Cortex of kidney (tissue), 1 donor: Measurements from ENCODE around the gene WDFY4.

ENCODE experiments used
- DNase-seq: peaks from one replicate; lab custom pipeline; 2025; lab: John Stamatoyannopoulos, UW

WDFY4 gene

GRCh38 chr10:48985621-48986158, 301.0 kb downstream of the WDFY4 start:
- DNase-seq: no peak

GRCh38 chr10:48990226-48990625, 305.6 kb downstream of the WDFY4 start:
- no peak for DNase-seq

- DNase-seq: no peak
Measured at GRCh38 chr10:48993627-48994026, 309.0 kb downstream of the WDFY4 start.

- DNase-seq: no peak
Measured at GRCh38 chr10:48996329-48996728, 311.7 kb downstream of the WDFY4 start.

GRCh38 chr10:48999346-48999745, 314.7 kb downstream of the WDFY4 start:
- DNase-seq: no peak

GRCh38 chr10:49000437-49001398, 316.0 kb downstream of the WDFY4 start:
- DNase-seq: no peak

- no peak for DNase-seq
Measured at GRCh38 chr10:49001402-49001801, 316.7 kb downstream of the WDFY4 start.

- DNase-seq: no peak
Measured at GRCh38 chr10:49001870-49002672, 317.4 kb downstream of the WDFY4 start.

- DNase-seq: no peak
Measured at GRCh38 chr10:49005270-49005669, 320.6 kb downstream of the WDFY4 start.

GRCh38 chr10:49007129-49007528, 322.5 kb downstream of the WDFY4 start:
- DNase-seq: no peak

GRCh38 chr10:49008091-49008490, 323.4 kb downstream of the WDFY4 start:
- no peak for DNase-seq

- DNase-seq: no peak
Measured at GRCh38 chr10:49008505-49009198, 324.0 kb downstream of the WDFY4 start.

- DNase-seq: no peak
Measured at GRCh38 chr10:49009199-49009979, 324.7 kb downstream of the WDFY4 start.

- no peak for DNase-seq
Measured at GRCh38 chr10:49010295-49010694, 325.6 kb downstream of the WDFY4 start.

- no peak for DNase-seq
Measured at GRCh38 chr10:49010865-49011264, 326.2 kb downstream of the WDFY4 start.

GRCh38 chr10:49011756-49012155, 327.1 kb downstream of the WDFY4 start:
- no peak for DNase-seq

- no peak for DNase-seq
Measured at GRCh38 chr10:49012603-49013002, 327.9 kb downstream of the WDFY4 start.

- no peak for DNase-seq
Measured at GRCh38 chr10:49015700-49016099, 331.0 kb downstream of the WDFY4 start.

GRCh38 chr10:49021685-49022084, 337.0 kb downstream of the WDFY4 start:
- no peak for DNase-seq

GRCh38 chr10:49023071-49023470, 338.4 kb downstream of the WDFY4 start:
- no peak for DNase-seq

- DNase-seq: no peak
Measured at GRCh38 chr10:49023752-49024151, 339.1 kb downstream of the WDFY4 start.
